HG03066 (cell line): ENCODE data around the gene GRID2IP.
A peak's percentile ranks its signal among the peaks of the same experiment; 100 is the strongest.
"Not testable (repeated sequence)": the region's sequence is repeated elsewhere in the genome, so short reads cannot be mapped to it uniquely, and the experiment has no call there.

ENCODE experiments used
- ATAC-seq: cut with Tn5 transposase; IDR thresholded peaks from one replicate; pipeline ENCODE4 v1.9.1; 2021; ENCODE audit warnings: low read depth; ENCODE audit not compliant: unreplicated experiment

Gene GRID2IP

GRCh38 chr7:6458676-6459075 is 92.6 kb downstream of the GRID2IP start:
- not testable (repeated sequence) for ATAC-seq

- no peak for ATAC-seq
Measured at GRCh38 chr7:6453734-6454133, 97.5 kb downstream of the GRID2IP start.

GRCh38 chr7:6451224-6451705 is 100.0 kb downstream of the GRID2IP start:
- no peak for ATAC-seq

DNA sequence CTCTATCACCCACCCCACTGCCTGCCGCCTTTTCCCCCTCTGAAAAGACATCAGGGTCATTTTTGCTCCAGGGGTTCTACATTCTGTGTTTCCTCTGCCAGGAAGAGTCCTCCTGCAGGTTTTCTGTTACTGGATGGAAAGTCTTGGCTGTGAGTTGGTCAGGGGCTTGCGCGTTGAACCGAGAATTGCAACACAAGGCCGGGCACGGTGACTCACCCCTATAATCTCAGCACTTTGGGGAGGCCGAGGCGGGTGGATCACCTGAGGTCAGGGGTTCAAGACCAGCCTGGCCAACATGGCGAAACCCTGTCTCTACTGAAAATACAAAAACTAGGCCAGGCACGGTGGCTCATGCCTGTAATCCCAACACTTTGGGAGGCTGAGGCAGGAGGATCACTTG is 100.7 kb downstream of the GRID2IP start:
- not testable (repeated sequence) for ATAC-seq

DNA sequence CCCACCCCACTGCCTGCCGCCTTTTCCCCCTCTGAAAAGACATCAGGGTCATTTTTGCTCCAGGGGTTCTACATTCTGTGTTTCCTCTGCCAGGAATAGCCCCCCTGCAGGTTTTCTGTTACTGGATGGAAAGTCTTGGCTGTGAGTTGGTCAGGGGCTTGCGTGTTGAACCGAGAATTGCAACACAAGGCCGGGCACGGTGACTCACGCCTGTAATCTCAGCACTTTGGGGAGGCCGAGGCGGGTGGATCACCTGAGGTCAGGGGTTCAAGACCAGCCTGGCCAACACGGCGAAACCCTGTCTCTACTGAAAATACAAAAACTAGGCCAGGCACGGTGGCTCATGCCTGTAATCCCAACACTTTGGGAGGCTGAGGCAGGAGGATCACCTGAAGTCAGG is 101.4 kb downstream of the GRID2IP start:
- ATAC-seq = not testable (repeated sequence)

DNA sequence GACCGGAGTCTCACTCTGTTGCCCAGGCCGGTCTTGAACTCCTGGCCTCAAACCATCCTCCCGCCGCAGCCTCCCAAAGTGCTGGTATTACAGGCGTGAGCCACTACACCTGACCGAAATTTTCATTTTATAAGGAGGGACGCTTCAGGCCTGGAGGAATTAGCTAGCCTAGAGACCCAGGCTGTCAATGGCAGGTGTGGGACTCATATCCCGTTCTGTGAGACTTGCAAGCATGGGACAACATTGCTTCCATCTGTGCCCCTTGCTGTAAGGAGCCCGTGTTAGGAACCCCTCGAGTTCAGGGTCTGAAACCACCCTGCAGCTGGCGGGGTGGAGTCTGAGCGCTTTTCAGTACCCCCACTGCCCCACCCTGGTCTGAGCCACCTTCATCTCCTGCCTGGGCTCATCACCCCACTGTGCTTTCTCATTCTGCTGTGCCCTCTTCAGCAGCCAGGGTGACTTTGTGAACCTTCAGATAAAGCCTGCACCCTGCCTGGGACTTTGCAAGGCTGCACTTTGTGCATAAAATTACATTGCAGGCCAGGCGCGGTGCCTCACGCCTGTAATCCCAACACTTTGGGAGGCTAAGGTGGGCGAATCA is 102.2 kb downstream of the GRID2IP start:
- no peak for ATAC-seq

DNA sequence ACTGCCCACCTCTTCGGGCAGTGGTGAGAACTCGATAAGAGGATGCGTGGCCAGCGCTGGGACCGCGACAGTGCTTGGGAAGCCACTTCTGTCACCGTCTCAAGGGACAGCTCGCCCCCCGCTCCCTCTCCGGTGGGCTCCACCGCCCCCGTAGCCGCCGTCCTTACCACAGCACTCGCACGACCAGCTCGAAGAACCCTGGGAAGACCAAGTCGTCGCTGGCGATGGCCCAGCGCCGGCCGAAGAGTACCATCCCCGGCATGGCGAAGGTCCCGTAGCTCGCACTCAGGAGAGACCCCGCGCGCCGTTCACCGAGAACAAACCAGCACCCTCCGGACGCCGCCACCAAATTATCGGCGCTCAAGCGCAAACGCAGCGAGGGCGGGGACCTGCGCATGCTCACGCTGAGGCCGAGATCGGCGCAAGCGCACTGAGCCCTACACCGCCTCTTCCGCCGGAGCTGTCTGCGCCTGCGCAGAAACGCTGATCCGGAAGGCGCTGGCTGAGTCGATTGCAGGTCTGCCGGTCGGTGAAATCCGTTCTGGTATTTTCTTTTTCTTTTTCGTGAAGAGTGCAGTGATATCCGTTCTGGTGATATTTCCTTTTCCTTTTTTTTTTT is 103.6 kb downstream of the GRID2IP start, which contains the start of gene DAGLB:
DAGLB (minus strand) TSS at position 374 of the 619 bp plus-strand sequence; CDS start at position 262, 112 bp downstream.
- ATAC-seq = peak; percentile 64
